Dendritic cell treated with granulocyte-macrophage colony-stimulating factor and Interleukin-4, amounts not matched to agents 40 ng/mL and 50 ng/mL, for 4 days (primary cell): Measurements from ENCODE around the gene VSTM2B.

ENCODE experiments used
- H3K27ac Mint-ChIP-seq: one replicate; pipeline ENCODE4 v1.8.0; 2022; ENCODE audit warnings: mild to moderate bottlenecking, mixed read lengths
- H3K27me3 Mint-ChIP-seq: one replicate; pipeline ENCODE4 v1.8.0; 2022; ENCODE audit warnings: mild to moderate bottlenecking, mixed read lengths
- H3K36me3 Mint-ChIP-seq: one replicate; pipeline ENCODE4 v1.8.0; 2022; ENCODE audit warnings: low read depth, mixed read lengths
- H3K4me1 Mint-ChIP-seq: one replicate; pipeline ENCODE4 v1.8.0; 2022; ENCODE audit warnings: low read depth, mixed read lengths
- H3K4me3 Mint-ChIP-seq: one replicate; pipeline ENCODE4 v1.8.0; 2022; ENCODE audit warnings: mild to moderate bottlenecking, moderate library complexity, mixed read lengths
- H3K9me3 Mint-ChIP-seq: one replicate; pipeline ENCODE4 v1.8.0; 2022; ENCODE audit warnings: mixed read lengths
- intact Hi-C: fragments of 100-400 bp; cut with micrococcal nuclease; formaldehyde crosslinking; loops from one replicate; pipeline ENCODE4 v1.15.0; 2022

The VSTM2B gene

GRCh38 chr19:29488316-29488715 is 37.5 kb upstream of the VSTM2B start:
- Mint-ChIP-seq H3K9me3 (no peaks in the 10 kb centered on the region), H3K36me3 (no peaks in the 10 kb centered on the region), H3K4me3 (no peak overlapping the region), H3K27me3 (peaks cover 17% of the 10 kb centered on the region), H3K4me1 (no peaks in the 10 kb centered on the region), H3K27ac (no peak overlapping the region)
- intact Hi-C loops, result no loop called here

GRCh38 chr19:29489172-29489951 is 36.4 kb upstream of the VSTM2B start:
- Mint-ChIP-seq H3K9me3 (no peaks in the 10 kb centered on the region), H3K27me3 (peaks cover 18% of the 10 kb centered on the region), H3K4me1 (no peaks in the 10 kb centered on the region), H3K36me3 (no peaks in the 10 kb centered on the region), H3K4me3 (no peak overlapping the region), H3K27ac (no peak overlapping the region)
- intact Hi-C loops, result no loop called here

- Mint-ChIP-seq H3K27me3 (peaks cover 18% of the 10 kb centered on the region), H3K9me3 (no peaks in the 10 kb centered on the region), H3K36me3 (no peaks in the 10 kb centered on the region)
Measured at GRCh38 chr19:29491491-29491890, 34.3 kb upstream of the VSTM2B start.

GRCh38 chr19:29491995-29492577 is 33.7 kb upstream of the VSTM2B start:
- Mint-ChIP-seq H3K27me3 (peaks cover 18% of the 10 kb centered on the region), H3K27ac (no peak overlapping the region), H3K9me3 (no peaks in the 10 kb centered on the region), H3K36me3 (no peaks in the 10 kb centered on the region), H3K4me1 (no peaks in the 10 kb centered on the region), H3K4me3 (no peak overlapping the region)
- intact Hi-C loops, result no loop called here

More at GRCh38 chr19:29491491-29491890, 34.3 kb upstream of the VSTM2B start:
- intact Hi-C loops, result no loop called here
- Mint-ChIP-seq H3K27ac (no peak overlapping the region), H3K4me3 (no peak overlapping the region), H3K4me1 (no peaks in the 10 kb centered on the region)

- Mint-ChIP-seq H3K4me1 (no peaks in the 10 kb centered on the region), H3K36me3 (no peaks in the 10 kb centered on the region), H3K27me3 (peaks cover 18% of the 10 kb centered on the region), H3K9me3 (no peaks in the 10 kb centered on the region), H3K4me3 (no peak overlapping the region), H3K27ac (no peak overlapping the region)
- intact Hi-C loops, result no loop called here
Measured at GRCh38 chr19:29492769-29493168, 33.0 kb upstream of the VSTM2B start.

- H3K4me1 Mint-ChIP-seq, result no peaks in the 10 kb centered on the region
- H3K9me3 Mint-ChIP-seq, result no peaks in the 10 kb centered on the region
- peaks cover 18% of the 10 kb centered on the region for H3K27me3 Mint-ChIP-seq
- intact Hi-C loops, result no loop called here
- no peak overlapping the region for H3K27ac Mint-ChIP-seq
- H3K36me3 Mint-ChIP-seq, result no peaks in the 10 kb centered on the region
- H3K4me3 Mint-ChIP-seq, result no peak overlapping the region
Measured at GRCh38 chr19:29495091-29495490, 30.7 kb upstream of the VSTM2B start.

GRCh38 chr19:29495901-29496441 is 29.8 kb upstream of the VSTM2B start:
- intact Hi-C loops, result no loop called here
- Mint-ChIP-seq H3K9me3 (no peaks in the 10 kb centered on the region), H3K27me3 (peaks cover 18% of the 10 kb centered on the region), H3K27ac (no peak overlapping the region), H3K4me3 (no peak overlapping the region), H3K4me1 (no peaks in the 10 kb centered on the region), H3K36me3 (no peaks in the 10 kb centered on the region)

- Mint-ChIP-seq H3K4me3 (no peak overlapping the region), H3K27me3 (peaks cover 11% of the 10 kb centered on the region), H3K9me3 (no peaks in the 10 kb centered on the region), H3K36me3 (no peaks in the 10 kb centered on the region), H3K4me1 (no peaks in the 10 kb centered on the region), H3K27ac (no peak overlapping the region)
- intact Hi-C loops, result no loop called here
Measured at GRCh38 chr19:29497241-29497640, 28.6 kb upstream of the VSTM2B start.

GRCh38 chr19:29497686-29498436 is 27.9 kb upstream of the VSTM2B start:
- Mint-ChIP-seq H3K27me3 (peaks cover 5% of the 10 kb centered on the region), H3K36me3 (no peaks in the 10 kb centered on the region), H3K9me3 (no peaks in the 10 kb centered on the region), H3K4me3 (no peak overlapping the region), H3K4me1 (no peaks in the 10 kb centered on the region), H3K27ac (no peak overlapping the region)
- intact Hi-C loops, result no loop called here

GRCh38 chr19:29499261-29499920 is 26.4 kb upstream of the VSTM2B start:
- no peaks in the 10 kb centered on the region for H3K36me3 Mint-ChIP-seq
- H3K4me3 Mint-ChIP-seq, result no peak overlapping the region
- intact Hi-C loops, result no loop called here
- H3K27me3 Mint-ChIP-seq, result no peaks in the 10 kb centered on the region
- H3K27ac Mint-ChIP-seq, result no peak overlapping the region
- no peaks in the 10 kb centered on the region for H3K9me3 Mint-ChIP-seq
- no peaks in the 10 kb centered on the region for H3K4me1 Mint-ChIP-seq

- intact Hi-C loops, result no loop called here
- Mint-ChIP-seq H3K27ac (no peak overlapping the region), H3K9me3 (no peaks in the 10 kb centered on the region)
Measured at GRCh38 chr19:29499921-29500590, 25.7 kb upstream of the VSTM2B start.

GRCh38 chr19:29501816-29502580 is 23.8 kb upstream of the VSTM2B start:
- H3K36me3 Mint-ChIP-seq, result no peaks in the 10 kb centered on the region
- H3K27ac Mint-ChIP-seq, result no peak overlapping the region
- no peak overlapping the region for H3K4me3 Mint-ChIP-seq
- no peaks in the 10 kb centered on the region for H3K27me3 Mint-ChIP-seq
- H3K9me3 Mint-ChIP-seq, result no peaks in the 10 kb centered on the region
- intact Hi-C loops, result no loop called here
- H3K4me1 Mint-ChIP-seq, result no peaks in the 10 kb centered on the region

More at GRCh38 chr19:29499921-29500590, 25.7 kb upstream of the VSTM2B start:
- no peaks in the 10 kb centered on the region for H3K36me3 Mint-ChIP-seq
- no peaks in the 10 kb centered on the region for H3K4me1 Mint-ChIP-seq
- no peaks in the 10 kb centered on the region for H3K27me3 Mint-ChIP-seq
- H3K4me3 Mint-ChIP-seq, result no peak overlapping the region

- Mint-ChIP-seq H3K9me3 (no peaks in the 10 kb centered on the region), H3K4me1 (no peaks in the 10 kb centered on the region), H3K36me3 (no peaks in the 10 kb centered on the region), H3K27ac (no peak overlapping the region), H3K27me3 (no peaks in the 10 kb centered on the region), H3K4me3 (no peak overlapping the region)
- intact Hi-C loops, result no loop called here
Measured at GRCh38 chr19:29502581-29502850, 23.3 kb upstream of the VSTM2B start.
